SU-DHL-6 (cell line): ENCODE data around the gene TAS2R31.
"Not testable (repeated sequence)": the region's sequence is repeated elsewhere in the genome, so short reads cannot be mapped to it uniquely, and the experiment has no call there.

Source experiments
- H2AFZ ChIP-seq: fragments of 200-600 bp; sonication (generic); 2 replicates; pipeline ENCODE4 v1.6.1; 2014; ENCODE audit warnings: low read depth, mild to moderate bottlenecking, moderate library complexity, mixed read lengths, antibody characterized with exemption, low read length; ENCODE audit not compliant: severe bottlenecking
- H3F3A ChIP-seq: fragments of 200-600 bp; shearing (Covaris generic); 2 replicates; pipeline ENCODE4 v1.6.0; 2016; ENCODE audit warnings: antibody characterized with exemption, mild to moderate bottlenecking; ENCODE audit not compliant: insufficient read depth
- H3K27ac ChIP-seq: fragments of 200-600 bp; sonication (generic); 2 replicates; pipeline ENCODE4 v1.5.1; 2016; ENCODE audit warnings: low read depth, mild to moderate bottlenecking, low read length, moderate library complexity, mixed read lengths
- H3K27me3 ChIP-seq: fragments of 200-600 bp; sonication (generic), shearing (Covaris generic); 2 replicates; pipeline ENCODE4 v1.6.0; 2014; ENCODE audit warnings: mild to moderate bottlenecking, low read length
- H3K36me3 ChIP-seq: fragments of 200-600 bp; sonication (generic); 2 replicates; pipeline ENCODE4 v1.6.1; 2014; ENCODE audit warnings: mild to moderate bottlenecking, low read length, mixed read lengths
- H3K4me2 ChIP-seq: fragments of 300-600, 200-600 bp; shearing (Covaris generic), sonication (generic); 2 replicates; pipeline ENCODE4 v1.6.0; 2014; ENCODE audit warnings: low read length, low read depth, mild to moderate bottlenecking; ENCODE audit not compliant: poor library complexity, severe bottlenecking
- H3K4me3 ChIP-seq: fragments of 200-600 bp; sonication (generic); 2 replicates; pipeline ENCODE4 v1.5.1; 2014; ENCODE audit warnings: antibody characterized with exemption, low read length, mild to moderate bottlenecking, mixed read lengths; ENCODE audit not compliant: insufficient read depth, poor library complexity, severe bottlenecking
- H3K79me2 ChIP-seq: fragments of 200-600 bp; sonication (generic); 2 replicates; pipeline ENCODE4 v1.6.1; 2014; ENCODE audit warnings: mild to moderate bottlenecking, low read length, moderate library complexity; ENCODE audit not compliant: insufficient read depth
- H3K9ac ChIP-seq: fragments of 200-600 bp; sonication (generic); 2 replicates; pipeline ENCODE4 v1.7.0; 2014; ENCODE audit warnings: mild to moderate bottlenecking, low read length
- H3K9me2 ChIP-seq: fragments of 200-600 bp; sonication (generic); replicated peaks from 2 replicates; pipeline ENCODE4 v1.6.1; 2014; ENCODE audit warnings: low read length; ENCODE audit not compliant: insufficient read depth
- H3K9me3 ChIP-seq: fragments of 200-600 bp; sonication (generic); 2 replicates; pipeline ENCODE4 v1.6.1; 2014; ENCODE audit warnings: low read length, mixed read lengths; ENCODE audit not compliant: insufficient read depth
- H4K20me1 ChIP-seq: fragments of 200-600 bp; sonication (generic); 2 replicates; pipeline ENCODE4 v1.6.1; 2014; ENCODE audit warnings: low read depth, mild to moderate bottlenecking, antibody characterized with exemption, low read length, moderate library complexity, mixed read lengths
- CTCF ChIP-seq: fragments of 200-600 bp; sonication (generic); IDR thresholded peaks from one replicate; pipeline ENCODE4 v1.5.1; 2017; ENCODE audit warnings: antibody characterized with exemption, mild to moderate bottlenecking, low read length, moderate library complexity; ENCODE audit not compliant: insufficient read depth, poor library complexity, severe bottlenecking
- EZH2phosphoT487 ChIP-seq: fragments of 200-600 bp; sonication (generic), shearing (Covaris generic); conservative IDR thresholded peaks from 2 replicates; pipeline ENCODE4 v1.6.1; 2018; ENCODE audit warnings: mild to moderate bottlenecking, antibody characterized with exemption, low read length, moderate library complexity, mixed read lengths

TAS2R31 gene

GRCh38 chr12:11059784-11060183, 28.6 kb upstream of the TAS2R31 start:
- Histone ChIP-seq H3K9me2 (no peaks in the 10 kb centered on the region), H3F3A (no peaks in the 10 kb centered on the region), H3K27me3 (no peaks in the 10 kb centered on the region), H3K36me3 (no peaks in the 10 kb centered on the region), H4K20me1 (no peaks in the 10 kb centered on the region), H3K4me3 (no peak overlapping the region), H3K27ac (no peak overlapping the region), H3K9ac (no peak overlapping the region), H3K79me2 (no peaks in the 10 kb centered on the region), H3K4me2 (no peak overlapping the region), H2AFZ (no peak overlapping the region), H3K9me3 (no peaks in the 10 kb centered on the region)
- no peak for TF ChIP-seq EZH2phosphoT487
- no peak for TF ChIP-seq CTCF

DNA sequence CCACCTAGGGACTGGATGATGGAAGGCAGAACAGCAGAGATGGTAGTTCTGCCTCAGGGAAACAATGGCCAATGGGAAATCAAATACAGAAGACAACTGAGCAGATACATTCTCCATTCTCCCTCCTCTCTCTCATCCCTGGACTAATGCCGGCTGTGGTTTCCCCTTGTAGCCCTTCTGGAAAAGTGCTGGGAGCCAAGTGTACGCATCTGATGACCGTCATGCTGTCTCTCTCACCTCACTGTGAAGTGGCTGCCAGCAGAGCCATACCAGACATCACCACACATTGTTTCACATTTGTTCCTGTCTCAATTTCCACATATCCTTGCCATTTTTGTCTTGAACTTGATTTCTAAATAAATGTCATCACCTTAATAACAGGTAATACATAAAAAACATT, 27.8 kb upstream of the TAS2R31 start:
- Histone ChIP-seq H3K79me2 (no peaks in the 10 kb centered on the region), H3K9ac (no peak overlapping the region), H3K36me3 (no peaks in the 10 kb centered on the region), H3F3A (no peaks in the 10 kb centered on the region), H3K9me3 (no peaks in the 10 kb centered on the region), H3K4me2 (no peak overlapping the region), H4K20me1 (no peaks in the 10 kb centered on the region), H3K9me2 (no peaks in the 10 kb centered on the region), H2AFZ (no peak overlapping the region), H3K27ac (no peak overlapping the region), H3K4me3 (no peak overlapping the region), H3K27me3 (no peaks in the 10 kb centered on the region)
- no peak for TF ChIP-seq CTCF
- TF ChIP-seq EZH2phosphoT487: no peak

- no peak overlapping the region for H2AFZ ChIP-seq
- TF ChIP-seq CTCF: no peak
- TF ChIP-seq EZH2phosphoT487: no peak
- no peak overlapping the region for H3K9ac ChIP-seq
Observed at GRCh38 chr12:11055306-11055705, 24.1 kb upstream of the TAS2R31 start.

GRCh38 chr12:11049806-11050531, 18.8 kb upstream of the TAS2R31 start:
- not testable (repeated sequence) for H2AFZ ChIP-seq, H3K9ac ChIP-seq, H3K9me3 ChIP-seq, H4K20me1 ChIP-seq, H3K4me2 ChIP-seq, H3F3A ChIP-seq, H3K27me3 ChIP-seq, H3K36me3 ChIP-seq, H3K79me2 ChIP-seq, H3K27ac ChIP-seq, H3K9me2 ChIP-seq, H3K4me3 ChIP-seq

More at GRCh38 chr12:11055306-11055705, 24.1 kb upstream of the TAS2R31 start:
- H3K9me3 ChIP-seq: no peaks in the 10 kb centered on the region
- no peaks in the 10 kb centered on the region for H3K9me2 ChIP-seq
- no peak overlapping the region for H3K4me3 ChIP-seq
- H3F3A ChIP-seq: no peaks in the 10 kb centered on the region
- H4K20me1 ChIP-seq: no peaks in the 10 kb centered on the region
- H3K4me2 ChIP-seq: no peak overlapping the region
- no peak overlapping the region for H3K27ac ChIP-seq
- no peaks in the 10 kb centered on the region for H3K79me2 ChIP-seq
- H3K27me3 ChIP-seq: no peaks in the 10 kb centered on the region
- H3K36me3 ChIP-seq: no peaks in the 10 kb centered on the region

GRCh38 chr12:11041366-11041765, 10.2 kb upstream of the TAS2R31 start:
- not testable (repeated sequence) for H3K79me2 ChIP-seq, H3K27ac ChIP-seq, H3K9me2 ChIP-seq, H3K9ac ChIP-seq, H3K9me3 ChIP-seq, H3K27me3 ChIP-seq, H2AFZ ChIP-seq, H3K36me3 ChIP-seq, H3K4me2 ChIP-seq, H3K4me3 ChIP-seq, H3F3A ChIP-seq, H4K20me1 ChIP-seq
